H1 (cell line): Measurements from ENCODE around the gene DGUOK. TPM values are rescaled to one million over a fixed set of nuclear protein-coding genes. Genes with fewer than 3 reads are reported as not detected.

Experiments
- CTCF ChIA-PET: fragments of 300-600 bp; sonication (Branson Sonifier 250); formaldehyde crosslinking; loops from one replicate; lab custom pipeline; 2021; ENCODE audit not compliant: partially characterized antibody; lab: Charles Lee
- POLR2A ChIA-PET: fragments of 300-600 bp; sonication (Branson Sonifier 250); formaldehyde crosslinking; loops from one replicate; lab custom pipeline; 2021; ENCODE audit warnings: inconsistent platforms; ENCODE audit not compliant: partially characterized antibody; lab: Charles Lee
- DNase-seq, 2 experiments: peaks; one replicate each; pipeline versions ENCODE4 v3.0.0 to v3.0.0-alpha.2; 2010 to 2022; ENCODE audit warnings: low spot score in 2 of 2, low read depth in 1 of 2, mixed read lengths in 1 of 2
- FAIRE-seq: peaks from 2 replicates; lab custom pipeline; 2011; peaks lifted over from hg19 to GRCh38; lab: Jason Lieb, UNC
- H2AFZ ChIP-seq: 2 replicates; pipeline ENCODE4 v1.8.1; 2012; ENCODE audit warnings: low read length, inconsistent platforms
- H2AK5ac ChIP-seq: 2 replicates; pipeline ENCODE4 v1.6.1; 2013; ENCODE audit warnings: low read depth, low read length
- H2BK120ac ChIP-seq: replicated peaks from 2 replicates; pipeline ENCODE3; 2013; ENCODE audit warnings: low read depth, low read length, inconsistent platforms
- H2BK12ac ChIP-seq: 2 replicates; pipeline ENCODE4 v1.6.1; 2013; ENCODE audit warnings: low read depth, low read length
- H2BK15ac ChIP-seq: 2 replicates; pipeline ENCODE4 v1.6.1; 2013; ENCODE audit warnings: low read length
- H2BK20ac ChIP-seq: 2 replicates; pipeline ENCODE4 v1.6.1; 2013; ENCODE audit warnings: low read length
- H2BK5ac ChIP-seq: 2 replicates; pipeline ENCODE4 v1.6.1; 2013; ENCODE audit warnings: low read depth, low read length
- H3K14ac ChIP-seq: 2 replicates; pipeline ENCODE4 v1.6.1; 2013; ENCODE audit warnings: inconsistent platforms; ENCODE audit not compliant: insufficient read length
- H3K18ac ChIP-seq: 2 replicates; pipeline ENCODE4 v1.6.1; 2013; ENCODE audit warnings: low read length; ENCODE audit errors: extremely low read depth
- H3K23ac ChIP-seq: 2 replicates; pipeline ENCODE4 v1.6.1; 2013; ENCODE audit warnings: inconsistent platforms; ENCODE audit not compliant: insufficient read length
- H3K23me2 ChIP-seq: 2 replicates; pipeline ENCODE4 v1.6.1; 2013; ENCODE audit warnings: low read depth, low read length
- H3K27ac ChIP-seq: 2 replicates; pipeline ENCODE4 v1.6.1; 2011; ENCODE audit warnings: low read depth, low read length, inconsistent platforms
- H3K27me3 ChIP-seq, 4 experiments: replicated peaks in 1 of 4; 1 replicate in 1 of 4; 2 replicates in 3 of 4; pipeline versions ENCODE4 v1.6.1 to v1.8.1; 2011 to 2013; ENCODE audit warnings: low read length in 3 of 4, mild to moderate bottlenecking in 3 of 4, inconsistent platforms in 2 of 4, mixed read lengths in 2 of 4, moderate library complexity in 1 of 4; ENCODE audit not compliant: control insufficient read depth in 3 of 4, insufficient read depth in 3 of 4; ENCODE audit errors: extremely low read depth in 1 of 4
- H3K36me3 ChIP-seq, 4 experiments: 2 replicates each; pipeline versions ENCODE4 v1.6.1 to v1.8.1; 2011 to 2013; ENCODE audit warnings: mild to moderate bottlenecking in 4 of 4, low read length in 3 of 4, moderate library complexity in 2 of 4, control low read depth in 1 of 4, inconsistent platforms in 1 of 4; ENCODE audit not compliant: insufficient read depth in 4 of 4, control insufficient read depth in 2 of 4
- H3K4ac ChIP-seq: replicated peaks from 2 replicates; pipeline ENCODE3; 2013; ENCODE audit warnings: low read length, low read depth, mixed read lengths, inconsistent platforms; ENCODE audit not compliant: insufficient read length
- H3K4me1 ChIP-seq, 4 experiments: replicated peaks in 1 of 4; 1 replicate in 1 of 4; 2 replicates in 3 of 4; pipeline versions ENCODE4 v1.6.1 to v1.8.1; 2011 to 2013; ENCODE audit warnings: low read length in 3 of 4, inconsistent platforms in 2 of 4, mixed read lengths in 1 of 4; ENCODE audit not compliant: insufficient read depth in 4 of 4, control insufficient read depth in 3 of 4
- H3K4me2 ChIP-seq, 2 experiments: 2 replicates each; pipeline versions ENCODE4 v1.6.1 to v1.8.1; 2011 to 2013; ENCODE audit warnings: low read depth in 2 of 2, low read length in 2 of 2, control low read depth in 1 of 2, inconsistent platforms in 1 of 2, mild to moderate bottlenecking in 1 of 2; ENCODE audit not compliant: insufficient read depth in 1 of 2
- H3K4me3 ChIP-seq, 4 experiments: fragments of 200-600, 300-600 bp in 1 of 4; sonication (generic), shearing (Covaris generic), sonication (Bioruptor Twin) in 1 of 4; 2 replicates each; pipeline versions ENCODE4 v1.5.1 to v1.8.1; 2011 to 2016; ENCODE audit warnings: low read length in 4 of 4, low read depth in 3 of 4, control low read depth in 2 of 4, inconsistent platforms in 2 of 4, mild to moderate bottlenecking in 2 of 4, mixed read lengths in 1 of 4, moderate library complexity in 1 of 4; ENCODE audit not compliant: insufficient read depth in 2 of 4; ENCODE audit errors: extremely low read depth in 1 of 4
- H3K56ac ChIP-seq: replicated peaks from 2 replicates; pipeline ENCODE3; 2013; ENCODE audit warnings: low read depth, mild to moderate bottlenecking, mixed read lengths, low read length, inconsistent platforms; ENCODE audit not compliant: insufficient read length
- H3K79me1 ChIP-seq: 2 replicates; pipeline ENCODE4 v1.6.1; 2013; ENCODE audit warnings: low read depth, low read length, control low read depth
- H3K79me2 ChIP-seq, 2 experiments: 2 replicates each; pipeline versions ENCODE4 v1.6.1 to v1.8.1; 2012 to 2013; ENCODE audit warnings: low read length in 2 of 2, mild to moderate bottlenecking in 2 of 2, inconsistent platforms in 1 of 2; ENCODE audit not compliant: insufficient read depth in 2 of 2, control insufficient read depth in 1 of 2
- H3K9ac ChIP-seq, 4 experiments: replicated peaks in 1 of 4; 1 replicate in 1 of 4; 2 replicates in 3 of 4; pipeline versions ENCODE4 v1.6.1 to v1.8.1; 2011 to 2013; ENCODE audit warnings: low read depth in 3 of 4, low read length in 3 of 4, control low read depth in 2 of 4, mild to moderate bottlenecking in 2 of 4, moderate library complexity in 2 of 4, inconsistent platforms in 1 of 4; ENCODE audit errors: extremely low read depth in 1 of 4
- H3K9me3 ChIP-seq, 2 experiments: 2 replicates each; pipeline versions ENCODE4 v1.6.1 to v1.8.1; 2012 to 2013; ENCODE audit warnings: mild to moderate bottlenecking in 2 of 2, moderate library complexity in 2 of 2, control low read depth in 1 of 2, inconsistent platforms in 1 of 2, low read depth in 1 of 2, low read length in 1 of 2, mixed read lengths in 1 of 2; ENCODE audit not compliant: insufficient read depth in 2 of 2
- H4K20me1 ChIP-seq, 2 experiments: replicated peaks in 1 of 2; 2 replicates each; pipeline versions ENCODE3 to v1.8.1; 2011 to 2013; ENCODE audit warnings: inconsistent platforms in 2 of 2, low read length in 2 of 2, mild to moderate bottlenecking in 1 of 2; ENCODE audit not compliant: insufficient read depth in 2 of 2, control insufficient read depth in 1 of 2
- H4K5ac ChIP-seq: 2 replicates; pipeline ENCODE4 v1.6.1; 2013; ENCODE audit warnings: low read length, low read depth, mixed read lengths, inconsistent platforms; ENCODE audit not compliant: insufficient read length
- H4K8ac ChIP-seq: 2 replicates; pipeline ENCODE4 v1.8.0; 2013; ENCODE audit warnings: mild to moderate bottlenecking, moderate library complexity, low read length, inconsistent platforms; ENCODE audit not compliant: insufficient read depth; ENCODE audit errors: extremely low read depth
- H4K91ac ChIP-seq: replicated peaks from 2 replicates; pipeline ENCODE3; 2013; ENCODE audit warnings: low read length, mixed read lengths, inconsistent platforms; ENCODE audit not compliant: insufficient read length
- EZH2 ChIP-seq: fragments of 200-600 bp; sonication (generic); IDR thresholded peaks from 2 replicates; pipeline ENCODE4 v1.7.1; 2012; ENCODE audit warnings: low read depth, mild to moderate bottlenecking, moderate library complexity, low read length, inconsistent platforms; ENCODE audit not compliant: severe bottlenecking
- SAP30 ChIP-seq: fragments of 300-600 bp; sonication (generic); IDR thresholded peaks from 2 replicates; pipeline ENCODE4 v1.7.1; 2012; ENCODE audit warnings: low read length, moderate library complexity, mild to moderate bottlenecking, inconsistent platforms; ENCODE audit not compliant: insufficient read depth, insufficient replicate concordance
- SIN3A ChIP-seq, 2 experiments: IDR thresholded peaks in 1 of 2; conservative IDR thresholded peaks in 1 of 2; 2 replicates each; pipeline ENCODE4 v1.6.1; 2011 to 2012; ENCODE audit warnings: low read length in 2 of 2, improper control_type of control experiment in 1 of 2, low read depth in 1 of 2, mild to moderate bottlenecking in 1 of 2
- SP4 ChIP-seq: IDR thresholded peaks from 2 replicates; pipeline ENCODE4 v1.6.1; 2012; ENCODE audit warnings: low read length, inconsistent platforms
- WGBS, 2 experiments: shearing (Covaris generic) in 1 of 2; methylation state at CpG; one replicate each; pipeline versions ENCODE4 v1.1.6 to v1.1.7; 2013 to 2015; ENCODE audit warnings: low lambda C conversion rate in 2 of 2, mixed read lengths in 2 of 2, inconsistent platforms in 1 of 2, low coverage in 1 of 2, missing lambda C conversion rate in 1 of 2; ENCODE audit not compliant: insufficient replicate concordance in 2 of 2, insufficient coverage in 1 of 2, insufficient read length in 1 of 2; ENCODE audit errors: extremely low coverage in 1 of 2, missing lambda C conversion rate in 1 of 2; 5-methylcytosine and 5-hydroxymethylcytosine counted together
- polyA plus RNA-seq, 7 experiments: library from polyadenylated mRNA; depleted of rRNA in 3 of 7; stranded (reverse) in 5 of 7; unstranded in 2 of 7; fragments of >200 nt in 5 of 7; fragments of 200-250 nt in 2 of 7; gene quantifications; 1 replicate in 5 of 7; 2 replicates in 1 of 7; 4 replicates in 1 of 7; pipeline versions ENCODE4 v1.2.1 to v1.2.3, GENCODE V29; 2011 to 2013; ENCODE audit warnings: missing spikeins in 2 of 7, mixed read lengths in 2 of 7
- total RNA-seq: library from RNA; stranded (reverse); fragmentation: NEBNext Ultra II Directional; extraction: Animal tissue kit (Norgen Biotek cat#: 25700); gene quantifications from 2 replicates; pipeline ENCODE4 v1.2.1, GENCODE V29; 2021

DGUOK gene
- total and polyA plus RNA-seq, 2 of the 8 experiments (the other 6 are each of a cell fraction or from before 2014, with no cell fraction given) = 110 to 168 TPM

GRCh38 chr2:73885406-73885805 lies 41.3 kb upstream of the DGUOK start:
- FAIRE-seq = no peak
- TF ChIP-seq SIN3A (conservative IDR thresholded peaks at IDR 0.05 in 1 of 2, IDR thresholded peaks at IDR 0.05 in 1 of 2; ENCODE audit: low read depth in 1 of 2, low read length in 2 of 2) (no peak), SP4 (no peak), EZH2 (no peak), SAP30 (no peak)

More at GRCh38 chr2:73885406-73885805, 41.3 kb upstream of the DGUOK start:
- no peak overlapping the region for H3K4ac ChIP-seq
- H4K8ac ChIP-seq = no peak overlapping the region
- H3K4me3 ChIP-seq = no peak overlapping the region
- WGBS, 2 experiments = 64% methylated on average over 2 of the region's 2 CpGs; no CpG with 5 or more reads in 1 of the 2 experiments
- ChIA-PET CTCF (interaction anchor here (0.7 to 0.9 kb wide), 2 partner anchors 10 to 265 kb away, joined by 3 to 5 read pairs; no protein-coding TSS in a partner anchor), POLR2A (no interaction called here)
- no peaks in the 10 kb centered on the region for H3K27me3 ChIP-seq
- no peaks in the 10 kb centered on the region for H3K9me3 ChIP-seq
- H3K27ac ChIP-seq = no peak overlapping the region
- H3K79me1 ChIP-seq = no peaks in the 10 kb centered on the region
- H3K56ac ChIP-seq = no peak overlapping the region
- H3K4me1 ChIP-seq = no peaks in the 10 kb centered on the region
- no peak overlapping the region for H3K9ac ChIP-seq
- H3K4me2 ChIP-seq = no peak overlapping the region
- H3K14ac ChIP-seq = no peak overlapping the region
- no peak overlapping the region for H2BK12ac ChIP-seq
- H4K20me1 ChIP-seq = no peaks in the 10 kb centered on the region
- H2BK20ac ChIP-seq = no peak overlapping the region
- no peak for DNase-seq
- no peak overlapping the region for H2BK15ac ChIP-seq
- no peak overlapping the region for H4K5ac ChIP-seq
- H3K18ac ChIP-seq = no peak overlapping the region
- H3K36me3 ChIP-seq = no peaks in the 10 kb centered on the region
- H2AFZ ChIP-seq = no peak overlapping the region
- H3K79me2 ChIP-seq = no peaks in the 10 kb centered on the region
- no peak overlapping the region for H4K91ac ChIP-seq
- no peaks in the 10 kb centered on the region for H3K23me2 ChIP-seq
- no peak overlapping the region for H2BK120ac ChIP-seq
- no peak overlapping the region for H2BK5ac ChIP-seq
- H2AK5ac ChIP-seq = no peak overlapping the region
- no peak overlapping the region for H3K23ac ChIP-seq
